GM21390 (cell line): ENCODE data around the gene ASS1.

ENCODE experiments used
- ATAC-seq: cut with Tn5 transposase; IDR thresholded peaks from one replicate; pipeline ENCODE4 v1.9.1; 2021; ENCODE audit not compliant: unreplicated experiment

Gene ASS1

GRCh38 chr9:130451509-130452388 is 7.0 kb downstream of the ASS1 start:
- no peak for ATAC-seq

DNA sequence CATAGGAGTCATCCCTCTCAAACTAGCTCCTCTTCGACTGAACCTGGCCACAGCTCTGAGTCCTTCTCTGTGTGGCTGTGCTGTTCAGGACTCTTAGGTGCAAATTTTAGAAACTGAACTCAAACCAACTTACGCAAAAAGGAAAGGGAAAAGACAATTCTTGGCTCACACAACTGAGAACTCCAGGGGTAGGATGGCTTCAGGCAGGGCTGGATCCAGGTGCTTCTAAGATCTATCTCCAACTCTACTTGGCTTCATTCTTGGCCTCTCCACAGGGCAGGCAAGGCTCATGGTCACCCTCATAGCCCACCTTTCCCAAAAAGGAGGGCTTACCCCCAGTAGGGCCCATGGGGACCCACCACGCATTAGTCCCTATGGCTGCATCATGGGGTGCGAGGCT is 8.1 kb downstream of the ASS1 start:
- ATAC-seq: no peak

DNA sequence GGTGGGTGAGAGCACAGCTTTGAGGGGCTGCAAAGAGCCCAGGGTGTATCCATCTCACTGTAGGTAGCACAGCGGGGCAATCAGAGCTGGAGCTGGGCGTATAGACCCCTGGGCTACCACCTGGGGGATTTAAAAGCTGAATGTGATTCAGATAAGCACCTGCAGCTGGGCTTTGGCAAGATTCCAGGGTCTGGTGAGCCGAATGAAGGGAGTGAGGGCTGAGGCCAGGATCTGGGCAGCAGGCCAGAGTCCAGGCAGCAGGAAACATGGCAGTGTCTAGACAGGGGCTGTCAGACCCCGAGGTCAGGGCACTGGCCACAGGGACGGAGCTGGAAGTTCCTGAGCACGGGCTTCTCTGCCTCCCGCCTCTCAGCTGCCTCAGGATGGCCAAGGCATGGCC is 8.7 kb downstream of the ASS1 start:
- no peak for ATAC-seq

- no peak for ATAC-seq
Measured at GRCh38 chr9:130454096-130454811, 9.5 kb downstream of the ASS1 start.

DNA sequence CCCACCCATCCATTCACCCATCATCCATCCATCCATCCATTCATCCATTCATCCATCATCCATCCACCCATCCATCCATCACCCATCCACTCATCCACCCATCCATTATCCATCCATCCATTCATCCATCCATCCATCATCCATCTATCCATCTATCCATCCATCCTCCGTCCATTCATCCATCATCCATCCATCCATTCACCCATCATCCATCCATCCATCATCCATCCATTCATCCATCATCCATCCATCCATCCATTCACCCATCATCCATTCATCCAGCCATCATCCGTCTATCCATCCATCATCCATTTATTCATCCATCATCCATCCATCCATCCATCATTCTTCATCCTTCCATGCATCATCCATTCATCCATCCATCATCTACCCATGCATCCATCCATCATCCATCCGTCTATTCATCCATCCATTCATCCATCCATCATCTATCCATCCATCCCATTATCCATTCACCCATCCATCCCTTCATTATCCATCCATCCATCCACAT is 10.1 kb downstream of the ASS1 start:
- no peak for ATAC-seq

GRCh38 chr9:130458027-130458803 is 13.5 kb downstream of the ASS1 start:
- no peak for ATAC-seq

DNA sequence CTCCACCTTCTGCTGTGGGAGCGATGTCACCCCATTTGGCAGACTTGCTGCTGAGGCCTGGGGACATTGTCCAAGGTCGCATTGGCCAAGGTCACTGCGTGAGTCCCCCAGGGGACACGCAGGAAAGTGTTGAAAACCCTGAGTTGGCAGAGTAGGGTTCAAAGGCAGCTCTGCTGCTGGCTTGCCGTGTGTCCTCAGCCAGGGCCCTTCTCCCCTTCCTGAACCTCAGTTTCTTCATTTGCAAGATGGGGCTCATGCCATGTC is 14.0 kb downstream of the ASS1 start:
- ATAC-seq: no peak

- ATAC-seq: no peak
Measured at GRCh38 chr9:130459151-130459550, 14.4 kb downstream of the ASS1 start.

- ATAC-seq: no peak
Measured at GRCh38 chr9:130459941-130460669, 15.3 kb downstream of the ASS1 start.

DNA sequence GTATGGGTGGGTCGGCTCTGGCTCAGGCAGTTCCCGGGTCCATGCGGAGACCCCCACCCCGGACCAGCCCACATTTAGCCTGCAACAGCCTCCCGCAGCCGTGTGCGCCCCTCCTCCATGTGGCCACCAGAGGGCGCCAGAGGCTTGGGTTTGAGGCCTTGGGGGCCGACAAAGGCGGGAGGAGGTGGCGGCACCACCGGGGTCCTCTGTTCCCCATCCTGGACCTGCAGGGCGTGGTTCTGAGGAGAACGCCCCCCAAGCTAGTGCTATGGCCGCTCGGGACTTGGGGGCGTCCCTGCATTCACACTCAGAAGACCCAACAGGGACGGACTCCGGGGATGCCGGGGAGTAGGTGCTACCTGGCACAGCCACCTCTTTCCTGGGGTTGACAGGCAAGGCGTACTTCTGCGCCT is 16.5 kb downstream of the ASS1 start:
- no peak for ATAC-seq

GRCh38 chr9:130461731-130462130 is 17.0 kb downstream of the ASS1 start:
- no peak for ATAC-seq

DNA sequence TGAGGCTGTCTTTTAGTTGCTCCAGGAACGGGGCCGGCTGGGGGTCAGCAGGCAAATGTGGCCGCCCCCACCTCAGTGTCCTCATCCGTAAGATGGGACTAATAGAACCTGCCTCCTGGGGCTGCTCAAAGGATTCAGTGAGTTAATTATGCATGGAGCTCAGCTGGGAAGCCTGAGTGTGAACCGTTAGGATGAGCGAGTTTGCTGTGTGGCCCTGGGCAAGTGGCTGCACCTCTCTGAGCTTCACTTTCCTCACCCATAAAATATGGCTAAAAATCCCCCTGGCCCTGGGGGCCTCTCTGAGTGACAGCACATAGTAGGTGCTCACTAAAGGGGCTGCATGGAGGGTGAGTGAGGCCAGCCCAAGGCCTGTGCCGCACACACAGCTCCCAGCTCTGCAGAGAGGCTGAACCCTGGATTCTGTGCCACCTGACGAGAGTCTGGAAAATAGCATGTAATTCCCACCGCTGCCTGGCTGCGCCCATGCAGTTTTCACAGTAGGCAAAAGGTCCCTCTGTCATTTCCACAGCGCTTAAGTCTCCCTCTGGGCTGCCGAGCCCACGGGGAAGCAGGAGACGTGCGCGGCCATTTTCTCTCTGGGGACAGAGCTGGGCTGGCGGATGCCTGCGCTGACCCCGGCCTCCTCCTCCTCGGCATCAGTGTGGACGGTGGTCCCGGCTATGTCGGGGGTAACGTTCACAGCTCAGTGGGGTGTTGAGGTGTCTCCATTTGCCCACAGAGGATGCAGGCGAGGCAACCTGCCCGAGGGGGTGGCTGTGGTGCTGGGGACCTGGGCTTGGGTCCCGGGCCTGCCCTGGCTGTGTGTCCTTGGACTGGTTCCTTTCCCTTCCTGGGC is 18.2 kb downstream of the ASS1 start:
- no peak for ATAC-seq

GRCh38 chr9:130463763-130464745 is 19.3 kb downstream of the ASS1 start:
- ATAC-seq: no peak

GRCh38 chr9:130465383-130466096 is 20.8 kb downstream of the ASS1 start:
- ATAC-seq: no peak

DNA sequence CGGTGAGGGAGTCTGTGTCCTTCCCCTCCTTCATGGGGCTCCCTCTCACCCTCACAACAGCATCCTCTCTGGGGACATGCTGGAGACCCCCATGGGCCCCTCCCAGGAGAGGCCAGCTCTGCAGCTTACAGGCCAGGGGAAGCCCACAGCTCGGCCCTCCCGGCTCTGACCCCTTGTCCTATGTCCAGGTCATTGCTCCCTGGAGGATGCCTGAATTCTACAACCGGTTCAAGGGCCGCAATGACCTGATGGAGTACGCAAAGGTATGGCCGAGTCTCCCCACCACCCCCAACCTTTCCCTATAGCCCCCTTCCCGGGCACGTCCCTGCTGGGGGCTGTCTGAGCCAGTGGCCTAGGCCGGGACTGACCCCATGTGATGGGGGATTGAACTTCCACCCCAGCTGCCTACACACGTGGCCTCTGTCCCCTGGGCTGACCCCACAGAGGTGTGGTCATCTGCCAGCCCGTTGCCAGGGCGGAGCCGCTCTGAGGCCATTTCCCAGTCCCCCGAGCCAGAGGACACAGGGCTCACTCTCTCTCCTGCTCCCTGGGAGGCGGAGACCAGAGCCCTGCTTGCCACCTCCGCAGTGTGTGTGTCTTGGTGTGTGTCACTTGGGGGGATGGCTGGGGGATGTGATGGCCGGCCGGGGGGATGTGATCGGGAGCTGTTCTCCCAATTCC is 21.9 kb downstream of the ASS1 start:
- ATAC-seq: no peak

- ATAC-seq: no peak
Measured at GRCh38 chr9:130467316-130467715, 22.6 kb downstream of the ASS1 start.

- no peak for ATAC-seq
Measured at GRCh38 chr9:130468566-130468965, 23.8 kb downstream of the ASS1 start.

DNA sequence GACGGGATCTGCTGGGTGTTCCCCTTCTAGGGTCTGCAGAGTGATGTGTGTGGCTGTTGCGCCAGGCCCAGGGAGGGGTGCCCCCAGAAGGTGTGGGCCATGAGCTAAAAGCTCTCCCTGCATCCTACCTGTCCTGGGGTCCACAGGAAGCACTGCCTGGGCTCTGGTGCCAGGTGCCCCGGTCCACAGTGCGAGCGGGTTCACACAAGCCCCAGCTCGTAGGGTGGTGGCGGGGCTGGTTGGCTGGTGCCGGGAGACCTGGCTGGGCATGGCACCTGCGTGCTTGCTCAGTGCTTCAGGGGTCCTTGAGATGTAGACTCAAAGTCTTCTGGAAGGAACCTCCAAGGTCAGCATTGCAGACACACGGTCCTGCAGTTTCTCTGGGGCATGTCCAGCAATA is 25.5 kb downstream of the ASS1 start:
- ATAC-seq: no peak
